ENCODE data around the gene CCDC150. TPM values are rescaled to one million over a fixed set of nuclear protein-coding genes. Genes with fewer than 3 reads are reported as not detected.
"Not testable (repeated sequence)": the region's sequence is repeated elsewhere in the genome, so short reads cannot be mapped to it uniquely, and the experiment has no call there.

CCDC150 gene
- total RNA-seq, 1 donor from 2014 or later: 25.6 TPM

GRCh38 chr2:196725218-196725617 lies 85.7 kb downstream of the CCDC150 start:
- no peak for TF ChIP-seq CTCF (IDR thresholded peaks at IDR 0.05; ENCODE audit: partially characterized antibody, unreplicated experiment)
- Mint-ChIP-seq H3K36me3 (ENCODE audit: unreplicated experiment) (no peaks in the 10 kb centered on the region), H3K4me3 (ENCODE audit: unreplicated experiment) (no peak overlapping the region), H3K27ac (ENCODE audit: unreplicated experiment) (no peak overlapping the region), H3K9me3 (ENCODE audit: unreplicated experiment) (peaks cover 2% of the 10 kb centered on the region), H3K27me3 (ENCODE audit: unreplicated experiment) (no peaks in the 10 kb centered on the region), H3K4me1 (ENCODE audit: low read depth, unreplicated experiment) (no peaks in the 10 kb centered on the region)
- no peak for DNase-seq

GRCh38 chr2:196725882-196726281 lies 86.4 kb downstream of the CCDC150 start:
- no peaks in the 10 kb centered on the region for H3K4me1 Mint-ChIP-seq (ENCODE audit: low read depth, unreplicated experiment)
- H3K9me3 Mint-ChIP-seq (ENCODE audit: unreplicated experiment): peaks cover 2% of the 10 kb centered on the region
- no peak for DNase-seq
- no peak overlapping the region for H3K27ac Mint-ChIP-seq (ENCODE audit: unreplicated experiment)
- H3K27me3 Mint-ChIP-seq (ENCODE audit: unreplicated experiment): no peaks in the 10 kb centered on the region
- H3K36me3 Mint-ChIP-seq (ENCODE audit: unreplicated experiment): no peaks in the 10 kb centered on the region
- no peak overlapping the region for H3K4me3 Mint-ChIP-seq (ENCODE audit: unreplicated experiment)
- TF ChIP-seq CTCF (IDR thresholded peaks at IDR 0.05; ENCODE audit: partially characterized antibody, unreplicated experiment): no peak

GRCh38 chr2:196729418-196729817 lies 89.9 kb downstream of the CCDC150 start:
- no peaks in the 10 kb centered on the region for H3K4me1 Mint-ChIP-seq (ENCODE audit: low read depth, unreplicated experiment)
- peaks cover 4% of the 10 kb centered on the region for H3K36me3 Mint-ChIP-seq (ENCODE audit: unreplicated experiment)
- no peak for TF ChIP-seq CTCF (IDR thresholded peaks at IDR 0.05; ENCODE audit: partially characterized antibody, unreplicated experiment)
- no peak for DNase-seq
- no peaks in the 10 kb centered on the region for H3K9me3 Mint-ChIP-seq (ENCODE audit: unreplicated experiment)
- no peaks in the 10 kb centered on the region for H3K27me3 Mint-ChIP-seq (ENCODE audit: unreplicated experiment)
- H3K27ac Mint-ChIP-seq (ENCODE audit: unreplicated experiment): no peak overlapping the region
- no peak overlapping the region for H3K4me3 Mint-ChIP-seq (ENCODE audit: unreplicated experiment)

- not testable (repeated sequence) for H3K27ac Mint-ChIP-seq (ENCODE audit: unreplicated experiment); H3K27me3 Mint-ChIP-seq (ENCODE audit: unreplicated experiment); H3K9me3 Mint-ChIP-seq (ENCODE audit: unreplicated experiment); H3K4me1 Mint-ChIP-seq (ENCODE audit: low read depth, unreplicated experiment); DNase-seq; H3K4me3 Mint-ChIP-seq (ENCODE audit: unreplicated experiment)
- peaks cover 42% of the 10 kb centered on the region for H3K36me3 Mint-ChIP-seq (ENCODE audit: unreplicated experiment)
Observed at GRCh38 chr2:196736646-196737045, 97.1 kb downstream of the CCDC150 start.

- no peak overlapping the region for H3K27ac Mint-ChIP-seq (ENCODE audit: unreplicated experiment)
- peaks cover 46% of the 10 kb centered on the region for H3K36me3 Mint-ChIP-seq (ENCODE audit: unreplicated experiment)
- H3K9me3 Mint-ChIP-seq (ENCODE audit: unreplicated experiment): peaks cover 12% of the 10 kb centered on the region
- no peak for TF ChIP-seq CTCF (IDR thresholded peaks at IDR 0.05; ENCODE audit: partially characterized antibody, unreplicated experiment)
- H3K4me1 Mint-ChIP-seq (ENCODE audit: low read depth, unreplicated experiment): no peaks in the 10 kb centered on the region
- no peak overlapping the region for H3K4me3 Mint-ChIP-seq (ENCODE audit: unreplicated experiment)
- peaks cover 2% of the 10 kb centered on the region for H3K27me3 Mint-ChIP-seq (ENCODE audit: unreplicated experiment)
- no peak for DNase-seq
Observed at GRCh38 chr2:196737046-196737445, 97.5 kb downstream of the CCDC150 start.

GRCh38 chr2:196739031-196739430 lies 99.5 kb downstream of the CCDC150 start:
- H3K27me3 Mint-ChIP-seq (ENCODE audit: unreplicated experiment): peaks cover 2% of the 10 kb centered on the region
- H3K4me3 Mint-ChIP-seq (ENCODE audit: unreplicated experiment): no peak overlapping the region
- TF ChIP-seq CTCF (IDR thresholded peaks at IDR 0.05; ENCODE audit: partially characterized antibody, unreplicated experiment): no peak
- H3K27ac Mint-ChIP-seq (ENCODE audit: unreplicated experiment): no peak overlapping the region
- peaks cover 2% of the 10 kb centered on the region for H3K4me1 Mint-ChIP-seq (ENCODE audit: low read depth, unreplicated experiment)
- peaks cover 12% of the 10 kb centered on the region for H3K9me3 Mint-ChIP-seq (ENCODE audit: unreplicated experiment)
- peaks cover 46% of the 10 kb centered on the region for H3K36me3 Mint-ChIP-seq (ENCODE audit: unreplicated experiment)
- DNase-seq: no peak

Data from glutamatergic neuron (in vitro differentiated cells).